GM18907 (cell line): ENCODE results near the gene SH3RF3.
A peak's percentile ranks its signal among the peaks of the same experiment; 100 is the strongest.

Experiments
- ATAC-seq: cut with Tn5 transposase; IDR thresholded peaks from one replicate; pipeline ENCODE4 v1.9.1; 2021; ENCODE audit warnings: mild to moderate bottlenecking, moderate library complexity; ENCODE audit not compliant: unreplicated experiment

SH3RF3 gene

DNA sequence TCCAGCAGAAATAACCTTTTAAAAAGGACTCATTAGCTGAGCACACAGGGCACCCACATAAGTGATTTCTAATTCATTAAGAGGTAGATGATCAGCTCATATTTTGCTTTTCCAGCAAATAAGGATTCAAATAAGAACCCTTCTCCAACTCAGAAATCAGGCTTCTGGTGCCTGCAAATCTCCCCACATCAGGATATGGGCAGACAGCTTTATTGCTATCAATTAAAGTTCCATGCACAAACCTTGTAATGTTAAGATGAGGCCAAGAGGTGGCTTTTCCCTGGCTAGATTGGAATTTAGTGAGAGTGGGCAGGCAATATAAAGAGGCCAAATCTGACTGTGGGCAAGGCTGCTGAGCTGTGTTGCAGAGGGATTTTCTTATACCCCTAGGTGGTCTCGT is 193.6 kb downstream of the SH3RF3 start:
- no peak for ATAC-seq

- no peak for ATAC-seq
Measured at GRCh38 chr2:109324861-109325260, 195.9 kb downstream of the SH3RF3 start.

- no peak for ATAC-seq
Measured at GRCh38 chr2:109325570-109325969, 196.6 kb downstream of the SH3RF3 start.

GRCh38 chr2:109326306-109326705 is 197.3 kb downstream of the SH3RF3 start:
- ATAC-seq, result no peak

DNA sequence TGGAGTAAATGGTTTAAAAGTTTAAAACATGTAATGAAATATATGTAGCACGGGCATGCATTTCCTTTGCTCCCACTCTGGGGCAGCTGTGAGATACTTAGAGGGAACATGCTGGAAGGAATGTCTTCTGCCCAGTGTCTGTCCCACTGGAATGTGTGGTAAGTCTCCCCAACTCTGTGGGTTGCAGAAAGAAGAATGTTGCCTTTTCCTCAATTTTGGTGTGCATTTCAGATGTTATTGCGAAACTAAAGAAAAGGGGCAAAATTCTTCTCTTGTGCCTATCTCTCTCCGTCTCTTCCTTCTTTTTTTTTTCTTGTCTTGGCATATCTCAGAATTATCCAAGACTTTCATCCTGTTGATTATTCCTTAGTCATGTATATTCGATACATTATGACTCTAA is 201.1 kb downstream of the SH3RF3 start:
- ATAC-seq, result no peak

DNA sequence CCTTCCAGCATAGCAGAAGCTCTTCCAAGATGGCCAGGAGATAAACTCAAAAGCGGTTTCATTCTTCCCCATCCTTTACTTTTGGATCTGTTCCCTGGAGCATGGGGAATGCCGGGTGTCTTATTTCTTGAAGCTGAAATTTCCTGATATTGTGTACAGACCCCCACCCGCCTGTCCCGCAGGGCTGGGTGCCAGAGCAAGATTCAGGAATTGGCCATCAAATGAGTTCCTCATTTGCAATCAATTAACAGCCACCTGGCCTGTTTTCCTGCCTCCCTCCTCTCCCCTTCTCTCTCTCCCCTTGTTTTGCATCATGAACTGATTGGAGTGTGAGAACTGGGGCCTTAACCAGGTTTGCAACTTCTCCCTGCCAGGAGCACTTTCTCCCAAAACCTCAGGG is 202.1 kb downstream of the SH3RF3 start:
- ATAC-seq, result no peak

DNA sequence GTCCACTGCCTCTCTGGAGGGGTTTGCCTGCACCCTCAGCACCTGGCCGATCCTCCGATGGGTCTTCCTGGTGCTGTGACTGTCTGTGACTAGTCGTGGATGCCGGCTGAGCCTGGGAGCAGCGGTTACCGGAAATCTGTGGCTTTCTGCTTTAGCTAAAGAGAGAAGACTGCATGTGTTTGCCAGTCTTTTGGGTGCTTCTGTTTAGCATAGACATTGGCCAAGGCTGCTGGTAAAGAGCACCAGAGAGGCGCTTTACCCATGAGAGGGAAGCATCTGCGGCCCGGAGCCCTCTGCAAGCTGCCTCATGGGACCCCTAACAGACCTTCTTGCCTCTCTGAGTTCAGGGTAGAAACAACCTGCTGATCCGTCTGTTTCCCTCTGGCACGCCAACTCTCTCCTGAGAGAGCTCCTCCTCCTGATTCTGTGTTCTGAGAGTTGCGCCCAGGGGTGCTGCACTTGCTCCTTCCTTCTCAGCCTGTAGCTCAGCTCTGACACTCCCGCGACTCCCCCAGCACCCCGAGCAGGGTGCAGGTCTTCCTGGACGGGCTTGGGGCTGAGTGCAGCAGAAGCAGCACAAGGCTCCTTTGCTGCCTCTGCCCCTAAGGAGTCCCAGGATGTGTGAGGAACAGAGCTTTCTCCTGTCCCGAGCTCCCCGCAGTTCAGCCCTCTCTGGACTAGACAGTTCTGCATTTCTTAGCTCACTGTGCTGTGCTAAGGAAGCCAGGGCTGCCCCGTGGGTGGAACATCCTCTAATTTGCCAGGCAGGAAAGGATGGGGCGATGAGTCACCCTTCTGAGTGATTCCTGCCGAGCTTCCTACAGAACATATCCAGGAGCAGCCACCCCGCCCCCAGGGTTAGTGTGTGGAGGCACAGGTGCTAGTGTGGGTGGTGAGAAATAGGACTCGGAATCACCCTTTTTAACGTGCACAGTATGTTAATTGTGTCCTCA is 203.2 kb downstream of the SH3RF3 start:
- ATAC-seq, result peak; percentile 68

GRCh38 chr2:109332880-109333279 is 203.9 kb downstream of the SH3RF3 start:
- no peak for ATAC-seq

GRCh38 chr2:109333414-109334210 is 204.6 kb downstream of the SH3RF3 start:
- ATAC-seq, result no peak

DNA sequence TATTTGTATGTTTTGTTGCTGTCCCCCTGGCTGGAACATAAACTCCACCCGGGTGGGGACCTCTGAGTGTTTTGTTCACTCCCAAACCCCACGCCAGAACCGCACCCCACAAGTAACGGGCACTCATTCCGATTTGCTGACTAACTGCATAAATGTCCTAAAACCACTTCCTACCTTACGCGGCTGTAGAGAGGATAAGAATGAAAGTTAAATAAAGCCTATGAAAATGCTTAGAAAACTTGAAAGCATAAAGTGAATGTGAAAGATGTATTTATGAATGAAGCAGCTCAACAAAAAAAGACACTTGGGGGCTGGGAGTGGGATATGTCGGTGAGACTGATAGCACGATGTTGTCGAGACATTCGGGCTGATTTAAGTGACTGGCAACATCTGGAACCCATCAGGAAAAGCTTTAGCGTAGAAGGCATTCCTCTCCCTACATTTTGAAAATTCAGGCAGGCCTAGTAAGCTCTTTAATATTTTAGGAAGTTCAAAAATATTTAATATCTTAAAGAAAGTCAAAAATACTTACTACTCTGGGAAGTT is 206.7 kb downstream of the SH3RF3 start:
- no peak for ATAC-seq

- no peak for ATAC-seq
Measured at GRCh38 chr2:109336296-109336695, 207.3 kb downstream of the SH3RF3 start.

- ATAC-seq, result no peak
Measured at GRCh38 chr2:109337221-109337620, 208.2 kb downstream of the SH3RF3 start.

- ATAC-seq, result no peak
Measured at GRCh38 chr2:109339519-109339966, 210.5 kb downstream of the SH3RF3 start.

DNA sequence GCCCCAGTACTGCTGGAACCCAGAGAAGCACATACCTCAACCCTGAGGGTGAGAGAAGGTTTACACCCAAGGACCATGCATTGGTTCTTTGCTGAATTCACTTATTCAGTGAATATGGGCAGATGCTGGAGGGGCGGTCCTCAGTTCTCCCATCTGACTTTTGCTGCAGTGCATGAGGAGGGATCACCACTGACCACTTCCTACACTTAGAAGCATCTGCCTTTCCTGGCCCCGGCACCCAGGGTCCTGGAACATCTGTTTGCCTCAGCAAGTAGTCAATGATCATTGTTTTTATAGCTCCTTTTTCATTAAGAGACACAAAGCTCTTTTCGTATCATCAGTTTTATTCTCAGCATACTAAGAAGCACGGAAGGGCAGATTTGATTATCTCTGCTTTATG is 211.4 kb downstream of the SH3RF3 start:
- ATAC-seq, result no peak

DNA sequence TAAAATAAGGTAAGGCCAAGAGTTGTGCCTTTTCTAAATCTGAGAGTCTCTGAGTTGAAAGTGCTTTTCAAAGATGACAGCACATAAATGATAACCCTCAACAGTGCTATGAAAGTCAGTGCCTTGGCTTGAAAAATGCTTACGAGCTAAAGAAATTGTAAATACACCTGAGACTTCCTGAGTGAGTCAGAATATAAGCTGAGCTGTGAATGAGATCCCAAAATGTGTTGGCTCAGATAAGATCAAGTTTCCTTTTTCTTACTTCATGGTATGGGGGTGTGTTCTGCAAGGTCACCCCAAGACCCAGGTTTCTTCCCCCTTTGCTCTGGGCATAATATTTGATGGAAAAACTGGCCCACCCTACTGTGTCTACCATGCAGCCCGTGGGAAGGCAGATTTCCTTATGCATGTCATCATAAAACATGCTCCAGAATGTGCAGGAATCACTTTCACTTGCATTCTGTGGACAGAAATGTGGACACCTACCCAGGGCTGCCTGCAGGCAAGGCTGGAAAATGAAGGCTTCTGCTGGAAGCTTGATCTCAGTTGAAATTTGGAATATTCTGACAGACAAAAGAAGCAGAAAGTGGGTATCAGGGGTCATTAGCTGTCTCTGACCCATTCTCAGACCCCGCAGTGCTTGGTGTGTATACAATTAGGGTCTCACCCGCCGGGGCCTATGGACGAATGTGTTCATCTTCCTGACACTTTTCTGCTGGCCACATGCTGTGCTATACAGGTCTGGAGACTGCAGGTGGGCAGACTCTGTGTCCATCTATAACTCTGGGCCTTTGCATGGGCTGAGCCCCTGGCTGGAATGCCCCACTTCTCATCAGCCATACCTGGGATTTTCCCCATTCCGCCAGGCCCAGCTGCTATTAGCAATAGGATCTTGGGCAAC is 212.6 kb downstream of the SH3RF3 start:
- ATAC-seq, result no peak

DNA sequence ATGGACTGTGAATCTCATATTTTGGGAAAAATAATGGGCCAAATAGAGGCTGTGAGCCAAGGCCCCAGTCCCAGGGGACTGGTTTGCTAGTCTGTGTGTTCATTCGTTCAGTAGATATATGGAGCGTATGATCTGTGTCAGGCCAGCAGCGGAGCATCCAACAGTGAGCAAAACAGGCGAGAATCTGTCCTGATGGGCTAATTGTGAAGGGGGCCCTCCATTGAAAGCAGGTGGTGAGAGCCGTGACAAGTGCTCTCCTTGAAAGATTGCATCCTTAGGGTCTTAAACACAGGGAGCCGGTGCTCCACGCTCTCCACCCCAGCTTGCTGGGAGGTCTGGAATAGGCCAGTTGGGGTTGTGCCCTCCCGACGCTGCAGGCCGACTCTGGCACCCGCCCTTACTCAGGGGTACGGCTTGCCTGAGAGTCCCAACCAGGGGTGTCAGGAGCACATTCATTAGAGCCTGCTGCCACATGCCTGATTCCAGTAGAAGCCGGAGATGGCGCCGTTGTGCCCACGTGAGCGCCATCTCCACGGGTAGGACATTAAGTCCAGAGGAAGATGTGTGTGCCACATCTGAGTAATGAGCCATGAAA is 213.3 kb downstream of the SH3RF3 start:
- ATAC-seq, result no peak

GRCh38 chr2:109342930-109343329 is 213.9 kb downstream of the SH3RF3 start:
- ATAC-seq, result no peak

DNA sequence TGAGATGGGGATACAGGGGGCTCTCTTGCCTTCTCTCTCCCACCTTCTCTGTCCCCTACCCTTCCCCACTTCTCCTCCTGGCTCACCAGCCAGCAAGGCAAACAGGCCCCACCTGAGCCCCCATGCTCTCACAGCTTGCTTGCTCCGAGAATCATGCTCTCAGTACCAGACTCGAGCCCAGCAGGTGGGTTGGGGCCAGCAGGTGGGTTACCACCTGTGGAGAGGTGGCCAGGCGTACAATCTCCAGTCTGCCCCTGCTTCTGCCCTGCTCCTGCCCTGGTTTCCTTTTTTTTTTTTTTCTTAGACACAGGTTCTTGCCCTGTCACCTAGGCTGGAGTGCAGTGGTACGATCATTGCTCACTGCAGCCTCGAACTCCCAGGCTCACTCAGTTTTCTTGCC is 214.5 kb downstream of the SH3RF3 start:
- ATAC-seq, result no peak

GRCh38 chr2:109344270-109344805 is 215.3 kb downstream of the SH3RF3 start:
- ATAC-seq, result no peak

DNA sequence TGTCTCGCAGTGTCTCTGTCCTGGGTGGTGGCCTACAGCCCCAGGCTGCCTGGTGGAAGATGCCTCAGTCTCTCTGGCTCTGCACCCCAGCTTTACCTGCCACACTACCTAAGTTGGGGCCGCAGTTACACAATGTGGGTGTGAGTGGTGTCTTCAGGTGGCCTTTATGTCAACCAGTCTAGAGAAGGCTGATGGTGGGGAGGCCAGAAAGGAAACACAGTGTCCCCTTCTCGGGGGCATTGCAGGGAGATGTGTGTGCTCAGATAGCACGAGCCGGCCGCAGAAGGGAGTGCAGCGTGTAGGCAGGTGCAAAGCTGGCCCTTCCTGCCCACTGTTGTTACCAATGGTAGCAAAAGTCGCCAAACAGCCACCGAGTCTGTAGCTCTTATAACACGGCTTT is 216.1 kb downstream of the SH3RF3 start:
- no peak for ATAC-seq
